Renal cortex interstitium (tissue), 11 donors: ENCODE measurements around the gene APRT. TPM values are rescaled to one million over a fixed set of nuclear protein-coding genes. Genes with fewer than 3 reads are reported as not detected.
"Not testable (repeated sequence)": the region's sequence is repeated elsewhere in the genome, so short reads cannot be mapped to it uniquely, and the experiment has no call there.

ENCODE experiments used
- DNase-seq, 11 donors: peaks; one replicate each; pipeline ENCODE4 v3.0.0-alpha.2; 2013; ENCODE audit warnings: low read depth in 9 of 11, low spot score in 4 of 11; ENCODE audit errors: extremely low read depth in 1 of 11
- polyA plus RNA-seq, 3 donors: library from polyadenylated mRNA; unstranded; fragments of 120-200 nt; gene quantifications; one replicate each; pipeline ENCODE4 v1.2.1, GENCODE V29; 2013; ENCODE audit not compliant: insufficient read length in 3 of 3

APRT gene
- polyA plus RNA-seq, 3 donors: 70.7 to 114 (median 97.3) TPM

- no peak for DNase-seq
Observed at GRCh38 chr16:88831838-88832237, 20.1 kb upstream of the APRT start.

GRCh38 chr16:88830783-88831182 is 19.1 kb upstream of the APRT start:
- DNase-seq: no peak

GRCh38 chr16:88830258-88830657 is 18.5 kb upstream of the APRT start:
- peak in 7 of 11 donors; percentile 49 to 68 (median 61) for DNase-seq

- no peak for DNase-seq
Observed at GRCh38 chr16:88828711-88829110, 17.0 kb upstream of the APRT start.

GRCh38 chr16:88827727-88828126 is 16.0 kb upstream of the APRT start:
- no peak for DNase-seq

- no peak for DNase-seq
Observed at GRCh38 chr16:88826070-88826840, 14.5 kb upstream of the APRT start.

- no peak for DNase-seq
Observed at GRCh38 chr16:88825146-88825545, 13.4 kb upstream of the APRT start.

GRCh38 chr16:88824256-88825077 is 12.7 kb upstream of the APRT start:
- DNase-seq: no peak

- DNase-seq: not testable (repeated sequence)
Observed at GRCh38 chr16:88823646-88824045, 11.9 kb upstream of the APRT start.

- no peak for DNase-seq
Observed at GRCh38 chr16:88822281-88823040, 10.7 kb upstream of the APRT start.

- no peak for DNase-seq
Observed at GRCh38 chr16:88821168-88821850, 9.6 kb upstream of the APRT start.

GRCh38 chr16:88820385-88821025 is 8.8 kb upstream of the APRT start:
- no peak for DNase-seq

- DNase-seq: no peak
Observed at GRCh38 chr16:88819126-88819525, 7.4 kb upstream of the APRT start.

GRCh38 chr16:88818575-88818874 is 6.8 kb upstream of the APRT start:
- no peak for DNase-seq

- DNase-seq: no peak
Observed at GRCh38 chr16:88817785-88818574, 6.3 kb upstream of the APRT start.

- DNase-seq: no peak
Observed at GRCh38 chr16:88816736-88817535, 5.2 kb upstream of the APRT start.

GRCh38 chr16:88815901-88816589 is 4.3 kb upstream of the APRT start:
- peak in 1 of 11 donors; percentile 34 for DNase-seq
